H1 (cell line): ENCODE results near the gene PITX1. TPM values are rescaled to one million over a fixed set of nuclear protein-coding genes. Genes with fewer than 3 reads are reported as not detected.
A peak's percentile ranks its signal among the peaks of the same experiment; 100 is the strongest.

Experiments used
- CTCF ChIA-PET: fragments of 300-600 bp; sonication (Branson Sonifier 250); formaldehyde crosslinking; loops from one replicate; lab custom pipeline; 2021; ENCODE audit not compliant: partially characterized antibody; lab: Charles Lee
- POLR2A ChIA-PET: fragments of 300-600 bp; sonication (Branson Sonifier 250); formaldehyde crosslinking; loops from one replicate; lab custom pipeline; 2021; ENCODE audit warnings: inconsistent platforms; ENCODE audit not compliant: partially characterized antibody; lab: Charles Lee
- DNase-seq, 2 experiments: peaks; one replicate each; pipeline versions ENCODE4 v3.0.0 to v3.0.0-alpha.2; 2010 to 2022; ENCODE audit warnings: low spot score in 2 of 2, low read depth in 1 of 2, mixed read lengths in 1 of 2
- FAIRE-seq: peaks from 2 replicates; lab custom pipeline; 2011; peaks lifted over from hg19 to GRCh38; lab: Jason Lieb, UNC
- H2AFZ ChIP-seq: 2 replicates; pipeline ENCODE4 v1.8.1; 2012; ENCODE audit warnings: low read length, inconsistent platforms
- H2AK5ac ChIP-seq: 2 replicates; pipeline ENCODE4 v1.6.1; 2013; ENCODE audit warnings: low read depth, low read length
- H2BK120ac ChIP-seq: replicated peaks from 2 replicates; pipeline ENCODE3; 2013; ENCODE audit warnings: low read depth, low read length, inconsistent platforms
- H2BK12ac ChIP-seq: 2 replicates; pipeline ENCODE4 v1.6.1; 2013; ENCODE audit warnings: low read depth, low read length
- H2BK15ac ChIP-seq: 2 replicates; pipeline ENCODE4 v1.6.1; 2013; ENCODE audit warnings: low read length
- H2BK20ac ChIP-seq: 2 replicates; pipeline ENCODE4 v1.6.1; 2013; ENCODE audit warnings: low read length
- H2BK5ac ChIP-seq: 2 replicates; pipeline ENCODE4 v1.6.1; 2013; ENCODE audit warnings: low read depth, low read length
- H3K14ac ChIP-seq: 2 replicates; pipeline ENCODE4 v1.6.1; 2013; ENCODE audit warnings: inconsistent platforms; ENCODE audit not compliant: insufficient read length
- H3K18ac ChIP-seq: 2 replicates; pipeline ENCODE4 v1.6.1; 2013; ENCODE audit warnings: low read length; ENCODE audit errors: extremely low read depth
- H3K23ac ChIP-seq: 2 replicates; pipeline ENCODE4 v1.6.1; 2013; ENCODE audit warnings: inconsistent platforms; ENCODE audit not compliant: insufficient read length
- H3K23me2 ChIP-seq: 2 replicates; pipeline ENCODE4 v1.6.1; 2013; ENCODE audit warnings: low read depth, low read length
- H3K27ac ChIP-seq: 2 replicates; pipeline ENCODE4 v1.6.1; 2011; ENCODE audit warnings: low read depth, low read length, inconsistent platforms
- H3K27me3 ChIP-seq, 4 experiments: replicated peaks in 1 of 4; 1 replicate in 1 of 4; 2 replicates in 3 of 4; pipeline versions ENCODE4 v1.6.1 to v1.8.1; 2011 to 2013; ENCODE audit warnings: low read length in 3 of 4, mild to moderate bottlenecking in 3 of 4, inconsistent platforms in 2 of 4, mixed read lengths in 2 of 4, moderate library complexity in 1 of 4; ENCODE audit not compliant: control insufficient read depth in 3 of 4, insufficient read depth in 3 of 4; ENCODE audit errors: extremely low read depth in 1 of 4
- H3K36me3 ChIP-seq, 4 experiments: 2 replicates each; pipeline versions ENCODE4 v1.6.1 to v1.8.1; 2011 to 2013; ENCODE audit warnings: mild to moderate bottlenecking in 4 of 4, low read length in 3 of 4, moderate library complexity in 2 of 4, control low read depth in 1 of 4, inconsistent platforms in 1 of 4; ENCODE audit not compliant: insufficient read depth in 4 of 4, control insufficient read depth in 2 of 4
- H3K4ac ChIP-seq: replicated peaks from 2 replicates; pipeline ENCODE3; 2013; ENCODE audit warnings: low read length, low read depth, mixed read lengths, inconsistent platforms; ENCODE audit not compliant: insufficient read length
- H3K4me1 ChIP-seq, 4 experiments: replicated peaks in 1 of 4; 1 replicate in 1 of 4; 2 replicates in 3 of 4; pipeline versions ENCODE4 v1.6.1 to v1.8.1; 2011 to 2013; ENCODE audit warnings: low read length in 3 of 4, inconsistent platforms in 2 of 4, mixed read lengths in 1 of 4; ENCODE audit not compliant: insufficient read depth in 4 of 4, control insufficient read depth in 3 of 4
- H3K4me2 ChIP-seq, 2 experiments: 2 replicates each; pipeline versions ENCODE4 v1.6.1 to v1.8.1; 2011 to 2013; ENCODE audit warnings: low read depth in 2 of 2, low read length in 2 of 2, control low read depth in 1 of 2, inconsistent platforms in 1 of 2, mild to moderate bottlenecking in 1 of 2; ENCODE audit not compliant: insufficient read depth in 1 of 2
- H3K4me3 ChIP-seq, 4 experiments: fragments of 200-600, 300-600 bp in 1 of 4; sonication (generic), shearing (Covaris generic), sonication (Bioruptor Twin) in 1 of 4; 2 replicates each; pipeline versions ENCODE4 v1.5.1 to v1.8.1; 2011 to 2016; ENCODE audit warnings: low read length in 4 of 4, low read depth in 3 of 4, control low read depth in 2 of 4, inconsistent platforms in 2 of 4, mild to moderate bottlenecking in 2 of 4, mixed read lengths in 1 of 4, moderate library complexity in 1 of 4; ENCODE audit not compliant: insufficient read depth in 2 of 4; ENCODE audit errors: extremely low read depth in 1 of 4
- H3K56ac ChIP-seq: replicated peaks from 2 replicates; pipeline ENCODE3; 2013; ENCODE audit warnings: low read depth, mild to moderate bottlenecking, mixed read lengths, low read length, inconsistent platforms; ENCODE audit not compliant: insufficient read length
- H3K79me1 ChIP-seq: 2 replicates; pipeline ENCODE4 v1.6.1; 2013; ENCODE audit warnings: low read depth, low read length, control low read depth
- H3K79me2 ChIP-seq, 2 experiments: 2 replicates each; pipeline versions ENCODE4 v1.6.1 to v1.8.1; 2012 to 2013; ENCODE audit warnings: low read length in 2 of 2, mild to moderate bottlenecking in 2 of 2, inconsistent platforms in 1 of 2; ENCODE audit not compliant: insufficient read depth in 2 of 2, control insufficient read depth in 1 of 2
- H3K9ac ChIP-seq, 4 experiments: replicated peaks in 1 of 4; 1 replicate in 1 of 4; 2 replicates in 3 of 4; pipeline versions ENCODE4 v1.6.1 to v1.8.1; 2011 to 2013; ENCODE audit warnings: low read depth in 3 of 4, low read length in 3 of 4, control low read depth in 2 of 4, mild to moderate bottlenecking in 2 of 4, moderate library complexity in 2 of 4, inconsistent platforms in 1 of 4; ENCODE audit errors: extremely low read depth in 1 of 4
- H3K9me3 ChIP-seq, 2 experiments: 2 replicates each; pipeline versions ENCODE4 v1.6.1 to v1.8.1; 2012 to 2013; ENCODE audit warnings: mild to moderate bottlenecking in 2 of 2, moderate library complexity in 2 of 2, control low read depth in 1 of 2, inconsistent platforms in 1 of 2, low read depth in 1 of 2, low read length in 1 of 2, mixed read lengths in 1 of 2; ENCODE audit not compliant: insufficient read depth in 2 of 2
- H4K20me1 ChIP-seq, 2 experiments: replicated peaks in 1 of 2; 2 replicates each; pipeline versions ENCODE3 to v1.8.1; 2011 to 2013; ENCODE audit warnings: inconsistent platforms in 2 of 2, low read length in 2 of 2, mild to moderate bottlenecking in 1 of 2; ENCODE audit not compliant: insufficient read depth in 2 of 2, control insufficient read depth in 1 of 2
- H4K5ac ChIP-seq: 2 replicates; pipeline ENCODE4 v1.6.1; 2013; ENCODE audit warnings: low read length, low read depth, mixed read lengths, inconsistent platforms; ENCODE audit not compliant: insufficient read length
- H4K8ac ChIP-seq: 2 replicates; pipeline ENCODE4 v1.8.0; 2013; ENCODE audit warnings: mild to moderate bottlenecking, moderate library complexity, low read length, inconsistent platforms; ENCODE audit not compliant: insufficient read depth; ENCODE audit errors: extremely low read depth
- H4K91ac ChIP-seq: replicated peaks from 2 replicates; pipeline ENCODE3; 2013; ENCODE audit warnings: low read length, mixed read lengths, inconsistent platforms; ENCODE audit not compliant: insufficient read length
- ASH2L ChIP-seq: fragments of 200-600, 300-600 bp; sonication (generic); IDR thresholded peaks from one replicate; pipeline ENCODE4 v1.7.1; 2017; ENCODE audit warnings: low read length
- CBX8 ChIP-seq: fragments of 300-800, 300-1000 bp; sonication (generic); IDR thresholded peaks from 2 replicates; pipeline ENCODE4 v1.7.1; 2016; ENCODE audit warnings: low read depth, low read length, borderline replicate concordance
- KDM4A ChIP-seq: IDR thresholded peaks from one replicate; pipeline ENCODE4 v1.7.1; 2012; ENCODE audit warnings: low read depth, mild to moderate bottlenecking, moderate library complexity, low read length, inconsistent platforms; ENCODE audit not compliant: severe bottlenecking
- RNF2 ChIP-seq: fragments of 200-900, 300-1000 bp; sonication (generic); IDR thresholded peaks from 2 replicates; pipeline ENCODE4 v1.7.1; 2016; ENCODE audit warnings: borderline replicate concordance, low read depth, mild to moderate bottlenecking, antibody characterized with exemption, low read length; ENCODE audit not compliant: poor library complexity, severe bottlenecking; ENCODE audit errors: missing control alignments
- TAF7 ChIP-seq: optimal IDR thresholded peaks from 2 replicates; pipeline ENCODE3; 2011; ENCODE audit warnings: low read depth, mild to moderate bottlenecking, inconsistent platforms, low read length, moderate library complexity, borderline replicate concordance
- WGBS, 2 experiments: shearing (Covaris generic) in 1 of 2; methylation state at CpG; one replicate each; pipeline versions ENCODE4 v1.1.6 to v1.1.7; 2013 to 2015; ENCODE audit warnings: low lambda C conversion rate in 2 of 2, mixed read lengths in 2 of 2, inconsistent platforms in 1 of 2, low coverage in 1 of 2, missing lambda C conversion rate in 1 of 2; ENCODE audit not compliant: insufficient replicate concordance in 2 of 2, insufficient coverage in 1 of 2, insufficient read length in 1 of 2; ENCODE audit errors: extremely low coverage in 1 of 2, missing lambda C conversion rate in 1 of 2; 5-methylcytosine and 5-hydroxymethylcytosine counted together
- polyA plus RNA-seq, 7 experiments: library from polyadenylated mRNA; depleted of rRNA in 3 of 7; stranded (reverse) in 5 of 7; unstranded in 2 of 7; fragments of >200 nt in 5 of 7; fragments of 200-250 nt in 2 of 7; gene quantifications; 1 replicate in 5 of 7; 2 replicates in 1 of 7; 4 replicates in 1 of 7; pipeline versions ENCODE4 v1.2.1 to v1.2.3, GENCODE V29; 2011 to 2013; ENCODE audit warnings: missing spikeins in 2 of 7, mixed read lengths in 2 of 7
- total RNA-seq: library from RNA; stranded (reverse); fragmentation: NEBNext Ultra II Directional; extraction: Animal tissue kit (Norgen Biotek cat#: 25700); gene quantifications from 2 replicates; pipeline ENCODE4 v1.2.1, GENCODE V29; 2021
- TF ChIP-seq, protein P1 (sequence below): IDR thresholded peaks from 2 replicates; pipeline ENCODE4 v1.6.1; 2011; ENCODE audit warnings: low read length, improper control_type of control experiment
- TF ChIP-seq, protein P2 (sequence below): IDR thresholded peaks from 2 replicates; pipeline ENCODE4 v1.6.1; 2012; ENCODE audit warnings: inconsistent platforms

Gene PITX1
- total and polyA plus RNA-seq, 2 of the 8 experiments (the other 6 are each of a cell fraction or from before 2014, with no cell fraction given) = 0.03 TPM; not detected in 1

GRCh38 chr5:135032999-135033861 lies 798 bp downstream of the PITX1 start:
- peak overlapping the region; percentile 3 to 50 (median 23); a peak in 5 of 8 replicates for H3K4me3 ChIP-seq
- H3K27me3 ChIP-seq = peaks cover 91 to 99% (median 96%) of the 10 kb centered on the region in 4 experiments
- no peak overlapping the region for H2BK20ac ChIP-seq
- H3K18ac ChIP-seq = no peak overlapping the region
- H3K9me3 ChIP-seq = no peaks in the 10 kb centered on the region
- H3K23me2 ChIP-seq = peaks cover 6% of the 10 kb centered on the region; the same call in 1 of the 2 replicates
- ChIA-PET CTCF (interaction anchor here (1.0 to 2.0 kb wide), 2 partner anchors 9 to 141 kb away, joined by 3 to 7 read pairs; no protein-coding TSS in a partner anchor), POLR2A (interaction anchor here (0.7 kb wide), 1 partner anchor 158 kb away, joined by 3 read pairs; no protein-coding TSS in a partner anchor)
- H4K91ac ChIP-seq = no peak overlapping the region
- no peaks in the 10 kb centered on the region for H3K79me2 ChIP-seq
- no peak overlapping the region for H2BK5ac ChIP-seq
- DNase-seq = peak in 1 of 2 experiments; percentile 72
- peaks cover 32 to 60% of the 10 kb centered on the region in 2 experiments for H4K20me1 ChIP-seq
- H2BK15ac ChIP-seq = peak overlapping the region; percentile 48; the same call in 1 of the 2 replicates
- H3K4ac ChIP-seq = no peak overlapping the region
- no peak overlapping the region for H3K14ac ChIP-seq
- no peak overlapping the region for H4K5ac ChIP-seq
- H3K23ac ChIP-seq = no peak overlapping the region
- 3% methylated on average over 66 of the region's 89 CpGs; no CpG with 5 or more reads in 1 of the 2 experiments for WGBS, 2 experiments
- no peak for FAIRE-seq
- H2BK120ac ChIP-seq = no peak overlapping the region
- H3K79me1 ChIP-seq = 0 out of 2 replicates have a peak, but pooled peaks cover 2% of the 10 kb centered on the region
- no peak overlapping the region for H3K56ac ChIP-seq
- H3K4me2 ChIP-seq = peak overlapping the region; percentile 68 to 69
- H4K8ac ChIP-seq = peak overlapping the region; percentile 42; the same call in 1 of the 2 replicates
- no peak overlapping the region for H2AK5ac ChIP-seq
- H2BK12ac ChIP-seq = 0 out of 2 replicates have a peak overlapping the region, but pooled peaks have one; percentile 71
- H3K27ac ChIP-seq = no peak overlapping the region
- 0 out of 2 replicates have a peak overlapping the region, but pooled peaks have one; percentile 12 for H2AFZ ChIP-seq
- peaks cover 0 to 25% (median 21%) of the 10 kb centered on the region in 4 experiments; a peak in 6 of 7 replicates for H3K4me1 ChIP-seq
- no peak overlapping the region for H3K9ac ChIP-seq
- H3K36me3 ChIP-seq = peaks cover 0 to 6% (median 0%) of the 10 kb centered on the region in 4 experiments; a peak in 1 of 8 replicates
- TF ChIP-seq CBX8 (peak; percentile 68; the same call in 1 of the 2 replicates), TAF7 (no peak), KDM4A (peak; percentile 17), RNF2 (peak; percentile 96), ASH2L (peak; percentile 55)
- TF ChIP-seq, protein P1, sequence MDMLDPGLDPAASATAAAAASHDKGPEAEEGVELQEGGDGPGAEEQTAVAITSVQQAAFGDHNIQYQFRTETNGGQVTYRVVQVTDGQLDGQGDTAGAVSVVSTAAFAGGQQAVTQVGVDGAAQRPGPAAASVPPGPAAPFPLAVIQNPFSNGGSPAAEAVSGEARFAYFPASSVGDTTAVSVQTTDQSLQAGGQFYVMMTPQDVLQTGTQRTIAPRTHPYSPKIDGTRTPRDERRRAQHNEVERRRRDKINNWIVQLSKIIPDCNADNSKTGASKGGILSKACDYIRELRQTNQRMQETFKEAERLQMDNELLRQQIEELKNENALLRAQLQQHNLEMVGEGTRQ = no peak
- TF ChIP-seq, protein P2, sequence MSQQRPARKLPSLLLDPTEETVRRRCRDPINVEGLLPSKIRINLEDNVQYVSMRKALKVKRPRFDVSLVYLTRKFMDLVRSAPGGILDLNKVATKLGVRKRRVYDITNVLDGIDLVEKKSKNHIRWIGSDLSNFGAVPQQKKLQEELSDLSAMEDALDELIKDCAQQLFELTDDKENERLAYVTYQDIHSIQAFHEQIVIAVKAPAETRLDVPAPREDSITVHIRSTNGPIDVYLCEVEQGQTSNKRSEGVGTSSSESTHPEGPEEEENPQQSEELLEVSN = peak; percentile 21; the same call in 1 of the 2 replicates
